IPS DF 4.7 (cell line): ENCODE data around the gene RNU4-1.
"Not testable (repeated sequence)": the region's sequence is repeated elsewhere in the genome, so short reads cannot be mapped to it uniquely, and the experiment has no call there.

Experiments used
- DNase-seq: peaks from one replicate; pipeline ENCODE4 v3.0.0-alpha.2; 2013; ENCODE audit warnings: low spot score; ENCODE audit errors: extremely low read depth

Gene RNU4-1

DNA sequence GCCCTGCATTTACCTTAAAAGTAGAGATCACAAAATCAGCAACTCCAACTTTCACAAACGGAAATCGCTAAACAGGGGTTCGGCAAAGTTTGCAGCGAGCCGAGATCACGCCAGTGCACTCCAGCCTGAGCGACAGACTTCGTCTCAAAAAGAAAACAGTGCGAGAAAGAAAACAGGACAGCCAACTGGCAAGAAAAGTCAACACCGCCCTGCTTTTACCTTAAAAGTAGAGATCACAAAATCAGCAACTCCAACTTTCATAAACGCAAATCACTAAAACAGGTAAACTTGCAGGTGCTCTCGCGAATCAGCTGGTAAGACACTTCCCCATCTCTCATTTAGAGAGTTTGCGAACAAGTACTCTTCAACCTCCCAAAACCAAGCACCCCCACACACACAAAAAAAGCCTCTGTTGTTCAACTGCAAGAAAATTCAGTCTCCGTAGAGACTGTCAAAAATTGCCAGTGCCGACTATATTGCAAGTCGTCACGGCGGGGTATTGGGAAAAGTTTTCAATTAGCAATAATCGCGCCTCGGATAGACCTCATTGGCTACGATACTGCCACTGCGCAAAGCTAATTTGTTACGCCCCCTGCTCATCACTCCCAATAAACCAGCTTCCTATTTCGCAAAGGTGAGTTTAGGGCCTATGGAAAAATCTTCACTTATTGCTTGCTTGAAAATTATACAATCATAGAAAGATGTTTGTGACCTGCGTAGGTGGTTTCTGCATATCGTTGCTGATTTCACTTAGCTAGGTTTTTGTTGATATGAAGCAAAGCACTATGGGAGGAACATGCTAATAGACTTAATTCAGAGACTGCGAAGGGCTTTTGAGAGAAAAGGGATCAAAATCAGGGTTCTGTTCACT, at the start of gene RNU4-1:
TSS of gene RNU4-1 (minus strand) at position 577 of the 871 bp plus-strand sequence.
- DNase-seq, result peak; percentile 93

DNA sequence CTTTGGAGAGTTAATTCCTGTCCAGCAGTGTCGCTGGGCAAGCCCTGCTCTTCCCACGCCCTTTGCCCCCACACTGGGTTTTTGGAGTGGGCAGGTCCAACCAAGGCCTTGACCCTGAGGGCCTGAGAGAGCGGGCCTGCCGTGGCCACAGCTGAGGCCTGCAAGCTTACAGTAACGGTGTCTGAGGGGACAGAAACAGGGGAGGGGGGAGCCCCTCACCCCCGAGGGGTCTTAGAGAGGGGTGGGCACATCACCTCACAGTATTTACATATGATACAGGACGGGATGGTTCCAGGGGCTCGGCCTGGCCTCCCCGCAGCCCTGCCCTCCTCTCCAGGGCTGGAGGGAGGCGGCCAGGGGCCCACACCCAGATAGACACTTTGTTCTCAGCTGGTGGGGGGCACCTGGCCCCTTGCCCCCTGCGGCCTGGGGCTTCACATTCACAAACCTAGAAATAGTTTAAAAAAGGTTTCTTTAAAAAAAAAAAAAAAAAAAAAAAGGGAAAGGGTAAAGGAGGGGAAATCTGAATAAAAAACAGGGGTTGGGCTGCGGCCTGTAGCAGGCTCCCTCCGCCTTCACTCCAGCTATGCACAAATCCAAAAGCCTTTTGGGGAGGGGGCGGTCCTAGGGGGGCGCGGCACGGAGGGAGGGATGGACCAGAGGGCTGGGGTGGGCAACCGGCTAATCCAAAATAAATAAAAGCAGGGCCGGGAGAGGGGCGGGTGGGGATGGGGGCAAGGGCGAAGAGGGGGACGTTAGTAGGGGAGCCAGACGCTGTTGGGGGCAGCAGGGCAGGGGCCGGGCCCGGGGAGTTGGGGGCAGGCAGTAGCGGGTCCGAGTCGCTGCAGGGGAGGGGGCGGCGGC, 49.4 kb upstream of the RNU4-1 start:
- DNase-seq, result no peak

DNA sequence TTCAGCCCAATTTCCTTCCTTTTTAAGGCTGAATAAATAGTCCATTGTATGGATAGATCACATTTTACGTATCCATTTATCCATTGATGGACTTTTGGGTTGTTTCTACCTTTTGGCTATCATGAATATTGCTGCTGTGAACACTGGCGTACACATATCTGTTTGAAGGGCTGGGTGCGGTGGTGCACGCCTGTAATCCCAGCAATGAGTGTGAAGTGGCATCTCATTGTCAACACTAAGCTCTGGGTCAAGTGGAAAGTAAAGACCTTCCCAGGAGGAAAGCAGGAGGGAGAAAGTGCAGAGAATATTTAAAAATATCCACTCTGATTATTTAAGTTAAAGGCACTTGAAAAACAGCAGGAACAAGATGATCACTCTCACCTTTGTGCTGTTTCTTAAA, 46.2 kb upstream of the RNU4-1 start:
- DNase-seq, result no peak

DNA sequence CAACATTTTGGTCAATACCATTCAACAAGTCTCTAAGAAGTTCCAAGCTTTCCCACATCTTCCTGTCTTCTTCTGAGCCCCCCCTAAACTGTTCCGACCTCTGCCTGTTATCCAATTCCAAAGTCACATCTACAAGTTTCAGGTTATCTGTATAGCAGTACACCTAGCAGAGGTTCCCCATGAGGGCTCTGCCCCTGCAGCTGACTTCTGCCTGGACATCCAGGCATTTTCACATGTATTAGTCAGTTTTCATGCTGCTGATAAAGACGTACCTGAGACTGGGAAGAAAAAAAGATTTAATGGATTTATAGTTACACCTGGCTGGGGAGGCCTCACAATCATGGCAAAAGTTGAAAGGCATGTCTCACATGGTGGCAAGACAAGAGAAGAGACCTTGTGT, 44.7 kb upstream of the RNU4-1 start:
- DNase-seq, result no peak

DNA sequence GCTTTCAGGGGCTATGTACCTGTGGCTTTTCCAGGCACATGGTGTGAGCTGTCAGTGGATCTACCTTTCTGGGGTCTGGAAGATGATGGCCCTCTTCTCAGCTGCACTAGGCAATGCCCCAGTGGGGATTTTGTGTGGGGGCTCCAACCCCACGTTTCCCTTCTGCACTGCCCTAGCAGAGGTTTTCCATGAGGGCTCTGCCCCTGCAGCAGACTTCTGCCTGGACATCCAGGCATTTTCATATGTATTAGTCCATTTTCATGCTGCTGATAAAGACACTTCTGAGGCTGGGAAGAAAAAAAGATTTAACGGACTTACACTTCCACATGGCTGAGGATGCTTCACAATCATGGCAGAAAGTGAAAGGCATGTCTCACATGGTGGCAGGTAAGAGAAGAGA, 43.4 kb upstream of the RNU4-1 start:
- not testable (repeated sequence) for DNase-seq

DNA sequence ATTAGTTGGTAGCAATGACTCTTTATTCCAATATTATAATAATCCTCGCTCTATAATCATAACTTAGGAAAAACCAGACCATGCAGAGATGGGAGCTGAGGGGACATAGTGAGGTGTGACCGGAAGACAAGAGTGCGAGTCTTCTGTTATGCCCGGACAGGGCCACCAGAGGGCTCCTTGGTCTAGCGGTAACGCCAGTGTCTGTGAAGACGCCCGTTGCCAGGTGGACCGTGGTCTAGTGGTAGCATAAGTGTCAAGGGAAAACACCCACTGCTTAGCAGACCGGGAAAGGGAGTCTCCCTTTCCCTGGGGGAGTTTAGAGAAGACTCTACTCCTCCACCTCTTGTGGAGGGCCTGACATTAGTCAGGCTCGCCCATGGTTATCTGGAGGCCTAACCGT, 42.4 kb upstream of the RNU4-1 start:
- not testable (repeated sequence) for DNase-seq

DNA sequence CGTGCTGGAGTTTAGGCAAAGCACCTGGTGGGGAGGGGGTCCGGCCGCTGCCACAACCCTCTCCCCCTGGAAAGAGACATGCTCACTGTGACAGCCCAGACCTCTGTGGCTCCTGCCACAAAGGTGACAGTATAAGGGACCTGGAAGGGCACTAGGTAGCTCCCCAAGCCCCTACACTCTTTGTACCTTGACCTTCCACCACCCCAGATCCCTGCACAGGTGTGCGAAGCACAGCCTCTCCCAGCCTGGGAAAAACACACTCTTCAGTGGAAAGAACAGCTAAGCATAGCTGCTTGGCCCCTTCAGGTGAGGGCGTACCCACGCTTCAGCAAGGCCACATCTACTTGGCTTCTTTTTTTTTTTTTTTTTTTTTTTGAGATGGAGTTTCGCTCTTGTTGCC, 39.5 kb upstream of the RNU4-1 start:
- no peak for DNase-seq

DNA sequence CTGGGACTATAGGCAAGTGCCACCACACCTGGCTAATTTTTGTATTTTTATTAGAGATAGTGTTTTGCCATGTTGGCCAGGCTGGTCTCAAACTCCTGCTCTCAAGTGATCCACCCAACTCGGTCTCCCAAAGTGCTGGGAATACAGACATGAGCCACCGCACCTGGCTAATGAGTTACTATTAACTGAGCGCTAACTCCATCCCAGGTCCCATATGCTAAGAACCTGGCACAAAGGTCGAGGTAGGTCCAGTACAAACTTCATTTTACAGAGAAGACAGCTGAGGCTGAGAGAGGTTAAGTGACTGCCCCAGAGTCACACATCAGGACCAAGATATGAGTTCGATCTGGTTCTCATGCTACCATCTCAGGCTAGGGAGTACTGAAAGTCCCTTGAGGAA, 39.0 kb upstream of the RNU4-1 start:
- DNase-seq, result no peak

DNA sequence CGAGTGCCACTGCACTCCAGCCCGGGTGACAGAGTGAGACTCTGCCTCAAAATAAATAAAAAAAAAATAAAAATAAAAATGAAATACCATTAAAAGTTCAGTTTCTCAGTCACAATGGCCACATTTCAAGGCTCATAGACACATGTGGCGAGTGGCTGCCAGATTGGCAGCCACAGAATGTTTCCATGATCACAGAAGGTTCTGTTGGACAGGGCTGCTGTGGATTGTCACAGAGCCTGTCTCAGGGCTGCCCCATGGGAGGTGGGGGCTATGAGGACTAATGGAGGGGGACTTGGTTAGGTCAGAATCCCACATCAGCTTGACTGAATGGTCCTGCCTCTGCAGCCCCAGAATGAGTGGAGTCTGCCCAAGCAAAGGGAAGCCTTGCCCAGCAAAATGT, 38.4 kb upstream of the RNU4-1 start:
- no peak for DNase-seq

DNA sequence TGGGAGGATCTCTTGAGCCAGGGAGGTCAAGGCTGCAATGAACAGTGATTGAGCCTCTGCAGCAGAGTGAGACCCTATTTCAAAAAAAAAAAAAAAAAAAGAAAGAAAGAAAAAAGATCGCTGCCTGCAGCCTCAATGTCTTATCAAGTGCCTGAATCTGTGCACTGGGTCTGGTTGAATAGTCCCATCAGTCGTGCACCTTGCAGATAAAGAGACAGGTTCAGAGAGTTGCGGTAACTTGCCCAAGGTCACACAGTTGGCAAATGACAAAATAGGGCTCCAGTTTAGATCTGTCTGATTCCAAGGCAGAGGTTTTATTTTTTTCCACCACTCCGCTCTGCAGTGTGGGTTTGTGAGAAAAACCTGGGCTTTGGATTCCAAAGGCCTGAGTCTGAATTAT, 35.2 kb upstream of the RNU4-1 start:
- no peak for DNase-seq

DNA sequence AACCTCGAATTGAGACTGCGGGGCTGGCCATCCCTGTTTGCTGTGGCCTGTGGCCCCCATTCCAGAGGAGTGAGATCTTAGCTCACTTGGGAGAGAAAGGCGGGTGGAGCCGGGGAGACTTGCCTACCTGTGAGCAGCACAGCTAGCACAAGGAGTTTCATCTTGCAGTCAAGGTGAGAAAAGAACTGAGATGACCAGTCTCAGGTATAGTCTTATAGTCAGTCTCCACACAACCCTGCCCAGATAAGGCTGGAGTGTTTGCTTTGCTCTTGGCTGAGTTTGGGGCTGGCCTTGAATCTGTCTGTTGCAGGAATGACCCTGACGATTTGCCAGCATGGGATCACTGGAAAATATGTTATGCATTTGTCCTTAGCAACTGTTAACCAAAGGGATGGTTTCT, 34.6 kb upstream of the RNU4-1 start, which contains the start of gene PLA2G1B:
TSS of gene PLA2G1B (minus strand) at position 187 of the 400 bp plus-strand sequence. CDS start at position 161, 26 bp downstream.
- DNase-seq, result no peak

DNA sequence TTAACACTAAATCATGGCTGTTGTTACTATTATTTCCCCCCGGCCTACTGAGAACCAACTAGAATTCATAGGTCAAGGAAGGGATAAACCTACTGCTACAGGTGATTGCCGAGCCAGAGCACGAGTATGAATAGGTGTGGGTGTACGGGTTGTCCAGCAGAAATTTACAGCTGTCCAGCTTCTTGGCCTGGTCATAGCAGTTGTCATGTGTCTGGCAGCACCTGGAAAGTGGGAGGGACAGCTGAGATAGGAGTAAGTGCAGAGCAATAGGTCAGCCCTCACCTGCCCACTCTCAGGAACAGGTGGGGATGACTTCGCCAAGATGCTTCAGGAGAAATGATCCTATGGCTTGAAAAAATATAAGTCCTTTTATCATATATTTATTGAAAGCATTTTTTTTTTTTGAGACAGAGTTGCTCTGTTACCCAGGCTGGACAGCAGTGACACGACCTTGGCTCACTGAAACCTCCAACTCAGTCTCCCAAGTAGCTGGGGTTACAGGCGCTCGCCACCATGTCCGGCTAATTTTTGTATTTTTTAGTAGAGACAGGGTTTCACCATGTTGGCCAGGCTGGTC, 31.9 kb upstream of the RNU4-1 start:
- DNase-seq, result no peak

DNA sequence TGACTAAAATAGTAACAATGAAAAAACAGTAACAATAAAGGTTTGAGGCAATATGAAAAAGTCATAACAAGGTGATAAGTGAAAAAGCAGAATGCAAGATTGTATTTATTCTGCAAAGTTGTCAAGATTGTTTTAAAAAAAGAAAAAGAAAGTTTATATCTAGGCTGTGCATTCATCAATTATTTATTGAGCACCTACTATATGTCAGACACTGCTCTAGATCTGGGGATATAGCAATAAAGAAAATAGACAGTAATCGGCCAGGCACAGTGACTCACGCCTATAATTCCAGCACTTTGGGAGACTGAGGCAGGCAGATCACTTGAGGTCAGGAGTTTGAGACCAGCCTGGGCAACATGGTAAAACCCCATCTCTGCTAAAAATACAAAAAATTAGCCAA, 30.7 kb upstream of the RNU4-1 start:
- no peak for DNase-seq

DNA sequence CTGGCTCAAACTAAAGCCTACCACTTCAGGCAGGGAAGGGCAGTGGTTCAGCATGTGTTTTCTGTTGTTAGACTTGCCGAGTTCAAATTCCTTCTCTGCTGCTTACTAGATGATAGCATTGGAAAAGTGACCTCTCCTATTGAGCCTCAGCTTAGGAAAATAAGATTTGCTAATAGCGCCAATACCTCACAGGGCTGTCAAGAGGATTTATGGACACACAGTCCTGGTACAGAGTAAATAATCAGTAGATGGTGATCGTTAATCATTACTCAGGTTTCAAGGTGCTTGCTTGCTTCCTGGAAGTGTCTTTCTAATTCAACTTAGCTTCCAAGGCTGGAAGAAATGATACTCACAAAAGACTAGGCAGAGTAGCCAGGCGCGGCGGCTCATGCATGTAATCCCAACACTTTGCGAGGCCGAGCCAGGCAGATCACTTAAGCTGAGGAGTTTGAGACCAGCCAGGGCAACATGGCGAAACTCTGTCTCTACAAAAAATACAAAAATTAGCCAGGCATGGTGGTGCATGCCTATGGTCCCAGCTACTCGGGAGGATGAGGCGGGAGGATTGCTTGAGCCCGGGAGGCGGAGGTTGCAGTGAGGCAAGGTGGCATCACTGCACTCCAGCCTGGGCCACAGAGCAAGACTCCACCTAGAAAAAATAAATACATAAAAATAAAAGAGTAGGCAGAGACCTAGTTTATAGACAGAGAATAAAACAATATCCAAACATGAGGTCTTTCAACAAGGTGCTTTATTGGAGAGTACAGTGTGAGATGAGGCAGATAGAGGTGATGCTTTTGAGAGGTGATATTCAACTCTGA, 28.6 kb upstream of the RNU4-1 start:
- no peak for DNase-seq

DNA sequence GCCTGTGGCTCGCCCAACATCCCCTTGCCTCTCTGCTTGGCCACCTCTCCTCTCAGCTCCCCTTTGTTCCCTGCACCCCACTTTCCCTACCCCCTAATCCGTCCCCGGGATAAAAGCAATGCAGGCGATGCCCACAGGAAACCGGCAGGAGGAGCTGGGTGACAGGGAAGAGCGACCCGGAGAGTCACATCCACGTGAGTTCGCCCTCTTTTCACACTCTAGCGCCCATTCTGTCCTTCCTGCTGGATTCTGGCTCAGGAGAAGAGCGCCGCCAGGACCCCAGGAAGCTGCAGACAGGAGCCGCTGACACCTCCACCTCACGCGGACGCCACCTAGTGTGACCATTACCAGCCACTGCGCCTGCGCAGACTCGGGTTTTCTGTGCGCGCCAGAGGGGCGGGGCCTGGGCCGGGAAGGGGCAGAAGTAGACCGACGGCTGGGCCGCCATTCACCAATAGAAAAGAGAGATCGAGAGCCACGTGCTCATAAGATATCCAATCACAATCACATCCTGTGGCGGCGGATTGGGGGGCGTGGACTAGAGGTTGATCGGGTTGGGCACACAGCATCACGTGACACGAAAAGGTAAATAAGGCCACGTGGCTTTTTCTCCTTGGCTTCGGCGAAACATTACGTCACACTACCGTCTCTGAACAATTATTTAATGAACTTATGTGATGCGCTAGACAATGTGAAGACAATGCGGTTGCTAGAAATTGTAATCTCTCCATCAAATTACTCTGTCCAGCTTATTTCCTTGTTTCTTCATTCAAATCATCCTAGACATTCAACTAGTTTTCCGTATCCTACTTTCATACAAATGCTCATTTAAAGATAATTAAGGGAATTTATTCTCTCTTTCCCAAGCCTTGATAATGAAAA, 24.4 kb upstream of the RNU4-1 start:
- DNase-seq, result peak; percentile 98

DNA sequence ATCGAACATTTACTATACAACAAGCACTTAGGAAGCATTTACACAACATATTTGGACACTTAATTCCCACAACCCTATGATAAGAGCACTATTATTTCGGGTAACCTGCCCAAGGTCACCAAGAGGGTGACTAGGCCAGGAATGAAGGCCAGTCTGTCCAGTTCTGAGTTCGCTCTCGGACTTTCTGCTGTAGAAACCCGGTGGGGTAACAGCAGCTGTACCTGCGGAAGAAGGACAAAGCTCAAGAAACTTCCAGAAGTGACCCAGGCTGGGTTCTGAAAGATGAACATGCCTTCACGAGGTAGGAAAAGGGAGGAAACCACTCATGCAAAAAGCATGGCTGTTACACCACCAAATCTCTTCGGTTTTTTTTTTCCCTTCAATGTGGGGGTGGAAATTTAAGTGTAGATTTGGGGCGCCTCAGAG, 23.8 kb upstream of the RNU4-1 start:
- DNase-seq, result no peak

DNA sequence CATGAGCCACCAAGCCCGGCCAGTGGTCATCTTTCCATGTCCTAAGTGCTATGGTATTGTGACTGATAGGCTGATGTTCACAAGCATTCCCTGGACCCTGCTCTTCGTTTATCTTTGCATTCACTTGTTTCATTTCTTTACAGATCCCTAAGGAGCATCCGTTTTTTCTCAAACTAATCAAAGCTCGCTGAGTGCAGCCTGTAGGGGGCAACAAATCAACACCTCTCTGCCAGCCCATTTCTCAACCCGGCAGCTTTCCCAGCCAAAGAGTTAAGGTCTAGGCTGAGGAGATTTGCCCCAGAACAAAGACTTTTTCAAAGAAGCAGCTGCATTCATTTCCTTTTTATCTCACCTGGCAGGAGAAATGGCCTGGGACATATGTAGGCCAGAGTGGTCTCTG, 21.2 kb upstream of the RNU4-1 start:
- no peak for DNase-seq

DNA sequence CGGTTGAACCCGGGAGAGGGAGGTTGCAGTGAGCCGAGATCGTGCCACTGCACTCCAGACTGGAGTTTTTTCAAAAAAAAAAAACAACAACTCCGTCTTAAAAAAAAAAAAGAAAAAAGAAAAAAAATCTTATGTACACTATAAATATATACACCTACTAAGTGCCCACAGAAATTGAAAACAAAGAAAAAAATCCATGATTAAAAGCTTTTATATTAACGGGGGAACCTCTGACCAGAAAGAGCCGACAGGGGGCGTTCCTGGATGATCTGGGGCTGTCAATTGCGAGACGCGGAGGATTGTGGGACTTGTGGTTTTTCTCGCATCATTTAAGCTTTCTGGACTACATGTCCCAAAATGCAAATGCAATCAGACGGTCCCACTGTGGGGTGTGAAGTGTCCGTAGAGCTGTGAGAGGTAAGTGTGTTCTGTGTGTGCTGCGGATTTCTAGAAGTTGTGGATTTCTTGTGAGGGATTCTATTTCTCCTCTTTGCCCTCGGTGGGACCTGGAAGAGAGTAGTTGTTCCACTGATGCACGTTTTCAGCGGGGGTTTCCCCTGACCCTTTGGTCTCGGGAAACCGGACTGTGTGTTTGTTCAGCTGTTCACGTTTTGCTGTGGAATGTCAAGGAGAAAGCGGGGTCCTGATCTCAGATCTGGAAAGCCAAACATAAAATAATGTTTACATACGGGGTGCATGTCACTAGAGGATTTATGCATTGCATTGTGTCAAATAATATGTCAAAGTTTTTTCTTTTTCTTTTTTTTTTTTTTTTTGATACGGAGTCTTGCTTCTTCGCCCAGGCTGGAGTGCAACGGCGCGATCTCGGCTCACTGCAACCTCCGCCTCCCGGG, 9.2 kb upstream of the RNU4-1 start, which contains the start of gene SIRT4:
TSS of gene SIRT4 (plus strand) at position 360 of the 854 bp plus-strand sequence. CDS start 1,241 bp downstream, outside the sequence.
- peak; percentile 98 for DNase-seq

DNA sequence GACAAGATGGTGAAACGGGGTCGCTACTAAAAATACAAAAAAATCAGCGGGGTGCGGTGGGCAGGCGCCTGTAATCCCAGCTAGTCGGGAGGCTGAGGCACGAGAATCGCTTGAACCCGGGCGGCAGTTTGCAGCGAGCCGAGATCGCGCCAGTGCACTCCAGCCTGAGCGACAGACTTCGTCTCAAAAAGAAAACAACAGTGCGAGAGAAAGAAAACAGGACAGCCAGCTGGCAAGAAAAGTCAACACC, 701 bp downstream of the RNU4-1 start:
- no peak for DNase-seq
